ENCODE measurements around the gene POLR3C.

DNA sequence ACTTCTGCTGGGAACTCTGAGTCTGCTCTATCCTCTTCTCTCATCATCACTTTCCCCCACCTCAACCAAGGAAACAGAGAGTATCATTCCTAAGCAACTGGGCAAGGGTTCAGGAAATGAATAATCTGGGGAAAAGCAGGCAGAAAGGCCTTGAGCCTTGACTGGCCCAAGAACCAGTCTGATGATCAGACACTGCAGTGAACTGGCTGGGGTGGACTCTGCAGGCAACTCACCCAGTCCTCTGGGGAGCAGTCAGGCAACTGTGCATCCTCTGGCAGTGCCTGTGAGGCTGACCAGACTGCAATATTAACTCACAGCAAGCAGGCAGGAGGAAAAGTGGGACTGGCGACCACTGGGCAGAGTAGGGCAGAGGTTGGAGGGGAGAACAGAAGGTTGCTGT is 60.7 kb downstream of the POLR3C start:
- TF ChIP-seq, protein P1, sequence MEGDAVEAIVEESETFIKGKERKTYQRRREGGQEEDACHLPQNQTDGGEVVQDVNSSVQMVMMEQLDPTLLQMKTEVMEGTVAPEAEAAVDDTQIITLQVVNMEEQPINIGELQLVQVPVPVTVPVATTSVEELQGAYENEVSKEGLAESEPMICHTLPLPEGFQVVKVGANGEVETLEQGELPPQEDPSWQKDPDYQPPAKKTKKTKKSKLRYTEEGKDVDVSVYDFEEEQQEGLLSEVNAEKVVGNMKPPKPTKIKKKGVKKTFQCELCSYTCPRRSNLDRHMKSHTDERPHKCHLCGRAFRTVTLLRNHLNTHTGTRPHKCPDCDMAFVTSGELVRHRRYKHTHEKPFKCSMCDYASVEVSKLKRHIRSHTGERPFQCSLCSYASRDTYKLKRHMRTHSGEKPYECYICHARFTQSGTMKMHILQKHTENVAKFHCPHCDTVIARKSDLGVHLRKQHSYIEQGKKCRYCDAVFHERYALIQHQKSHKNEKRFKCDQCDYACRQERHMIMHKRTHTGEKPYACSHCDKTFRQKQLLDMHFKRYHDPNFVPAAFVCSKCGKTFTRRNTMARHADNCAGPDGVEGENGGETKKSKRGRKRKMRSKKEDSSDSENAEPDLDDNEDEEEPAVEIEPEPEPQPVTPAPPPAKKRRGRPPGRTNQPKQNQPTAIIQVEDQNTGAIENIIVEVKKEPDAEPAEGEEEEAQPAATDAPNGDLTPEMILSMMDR (IDR thresholded peaks at IDR 0.05; ENCODE audit: borderline replicate concordance, extremely low read depth, low read length, poor library complexity, severe bottlenecking): no peak
- TF ChIP-seq EZH2 (IDR thresholded peaks at IDR 0.05; ENCODE audit: borderline replicate concordance, low read depth, low read length, severe bottlenecking): peak; percentile 2

All from DND-41 (cell line).